NB4 (cell line): Measurements from ENCODE around the gene PRF1.

Experiments used
- DNase-seq: peaks from one replicate; pipeline ENCODE4 v3.0.0; 2010; ENCODE audit warnings: low read depth
- H3K4me3 ChIP-seq: one replicate; pipeline ENCODE4 v1.5.1; 2011; ENCODE audit warnings: mild to moderate bottlenecking, low read depth, low read length, moderate library complexity
- MYC ChIP-seq: IDR thresholded peaks from 2 replicates; pipeline ENCODE4 v1.6.1; 2011; ENCODE audit warnings: low read depth, low read length
- POLR2A ChIP-seq: IDR thresholded peaks from 2 replicates; pipeline ENCODE4 v1.6.1; 2011; ENCODE audit warnings: mild to moderate bottlenecking; ENCODE audit not compliant: insufficient read length; ENCODE audit errors: extremely low read depth
- TF ChIP-seq, protein P1 (sequence below): IDR thresholded peaks from 2 replicates; pipeline ENCODE4 v1.6.1; 2011; ENCODE audit warnings: low read depth, low read length
- TF ChIP-seq, protein P2 (sequence below): IDR thresholded peaks from one replicate; pipeline ENCODE4 v1.5.1; 2012; ENCODE audit warnings: low read depth, low read length

Gene PRF1

DNA sequence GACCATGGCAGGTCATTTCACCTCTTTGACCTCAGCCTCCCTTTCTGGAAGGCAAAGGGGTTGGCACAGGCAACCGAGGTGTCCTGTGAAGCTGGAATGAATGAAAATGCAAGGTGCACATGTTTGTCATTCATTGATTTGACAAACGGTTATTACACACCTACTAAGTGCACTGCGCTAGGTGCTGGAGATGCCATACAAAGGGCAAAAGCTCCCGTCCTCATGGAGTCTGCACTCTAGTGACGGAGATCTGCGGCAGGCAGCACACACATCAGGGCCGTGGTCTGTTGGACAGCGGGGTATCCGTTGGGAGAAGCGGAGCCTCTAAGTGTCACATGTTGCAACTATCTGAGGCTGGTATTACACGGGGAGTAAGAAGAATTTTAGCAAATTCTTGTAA is 44.2 kb downstream of the PRF1 start:
- TF ChIP-seq MYC (no peak), POLR2A (no peak)
- TF ChIP-seq, protein P1, sequence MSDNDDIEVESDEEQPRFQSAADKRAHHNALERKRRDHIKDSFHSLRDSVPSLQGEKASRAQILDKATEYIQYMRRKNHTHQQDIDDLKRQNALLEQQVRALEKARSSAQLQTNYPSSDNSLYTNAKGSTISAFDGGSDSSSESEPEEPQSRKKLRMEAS = no peak
- TF ChIP-seq, protein P2, sequence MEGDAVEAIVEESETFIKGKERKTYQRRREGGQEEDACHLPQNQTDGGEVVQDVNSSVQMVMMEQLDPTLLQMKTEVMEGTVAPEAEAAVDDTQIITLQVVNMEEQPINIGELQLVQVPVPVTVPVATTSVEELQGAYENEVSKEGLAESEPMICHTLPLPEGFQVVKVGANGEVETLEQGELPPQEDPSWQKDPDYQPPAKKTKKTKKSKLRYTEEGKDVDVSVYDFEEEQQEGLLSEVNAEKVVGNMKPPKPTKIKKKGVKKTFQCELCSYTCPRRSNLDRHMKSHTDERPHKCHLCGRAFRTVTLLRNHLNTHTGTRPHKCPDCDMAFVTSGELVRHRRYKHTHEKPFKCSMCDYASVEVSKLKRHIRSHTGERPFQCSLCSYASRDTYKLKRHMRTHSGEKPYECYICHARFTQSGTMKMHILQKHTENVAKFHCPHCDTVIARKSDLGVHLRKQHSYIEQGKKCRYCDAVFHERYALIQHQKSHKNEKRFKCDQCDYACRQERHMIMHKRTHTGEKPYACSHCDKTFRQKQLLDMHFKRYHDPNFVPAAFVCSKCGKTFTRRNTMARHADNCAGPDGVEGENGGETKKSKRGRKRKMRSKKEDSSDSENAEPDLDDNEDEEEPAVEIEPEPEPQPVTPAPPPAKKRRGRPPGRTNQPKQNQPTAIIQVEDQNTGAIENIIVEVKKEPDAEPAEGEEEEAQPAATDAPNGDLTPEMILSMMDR = no peak

DNA sequence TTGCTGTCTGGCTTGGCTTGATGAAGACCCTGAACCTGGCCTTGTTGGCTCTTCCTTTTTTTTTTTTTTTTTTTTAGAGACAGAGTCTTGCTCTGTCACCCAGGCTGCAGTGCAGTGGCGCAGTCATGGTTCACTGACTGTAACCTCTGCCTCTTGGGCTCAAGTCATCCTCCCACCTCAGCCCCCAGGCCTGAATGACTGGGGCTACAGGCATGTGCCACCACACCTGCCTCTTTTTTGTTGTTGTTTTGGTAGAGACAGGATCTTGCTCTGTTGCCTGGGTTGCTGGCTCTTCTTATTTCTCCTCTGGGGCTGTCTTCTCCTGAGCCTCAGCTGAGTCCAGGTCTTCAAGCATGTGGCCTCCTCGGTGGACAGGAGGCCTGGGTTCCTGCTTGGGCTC is 44.7 kb downstream of the PRF1 start:
- TF ChIP-seq POLR2A = no peak
- TF ChIP-seq, protein P2 = no peak
- no peak for TF ChIP-seq MYC
- TF ChIP-seq, protein P1 = no peak
- H3K4me3 ChIP-seq = no peak overlapping the region
- DNase-seq = no peak

More for the DNA sequence above, 44.2 kb downstream of the PRF1 start:
- no peak for DNase-seq
- H3K4me3 ChIP-seq = no peak overlapping the region

DNA sequence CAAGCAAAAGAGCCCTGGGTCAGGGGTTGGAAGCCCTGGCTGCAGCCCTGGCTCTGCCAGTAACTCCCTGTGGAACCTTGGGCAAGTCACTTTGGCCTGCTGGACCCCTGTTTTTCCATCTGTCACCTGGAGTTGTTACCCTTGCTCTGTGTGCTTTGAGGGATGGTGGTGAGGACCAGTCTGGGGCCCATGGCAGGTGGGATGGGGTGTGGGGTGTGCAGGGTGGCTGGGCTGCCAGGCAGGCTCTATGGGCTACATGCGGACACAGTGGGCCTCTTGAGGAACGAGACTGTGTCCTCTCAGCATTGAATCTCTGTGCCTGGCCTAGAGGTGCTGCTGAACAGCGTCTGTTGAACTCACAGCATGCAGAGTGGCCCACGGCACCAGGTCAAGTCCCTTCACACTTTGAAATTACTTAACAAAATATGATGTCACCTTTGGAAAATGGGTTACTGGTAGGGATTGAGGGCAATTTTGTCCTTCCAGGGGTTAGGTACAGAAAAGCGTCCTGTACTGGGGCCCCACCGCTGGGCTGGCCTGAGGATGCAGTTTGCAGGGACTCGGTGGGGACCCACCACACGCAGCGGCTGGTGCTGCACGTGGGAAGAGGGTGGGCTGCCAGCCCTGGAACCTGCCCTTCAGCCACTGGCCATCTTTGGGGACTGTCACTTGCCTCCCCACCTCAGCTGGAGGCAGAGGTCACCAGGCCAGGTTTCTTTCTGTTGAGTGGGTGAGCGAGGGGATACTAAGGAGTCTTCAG is 45.3 kb downstream of the PRF1 start:
- no peak overlapping the region for H3K4me3 ChIP-seq
- no peak for DNase-seq
- TF ChIP-seq, protein P2 = no peak

DNA sequence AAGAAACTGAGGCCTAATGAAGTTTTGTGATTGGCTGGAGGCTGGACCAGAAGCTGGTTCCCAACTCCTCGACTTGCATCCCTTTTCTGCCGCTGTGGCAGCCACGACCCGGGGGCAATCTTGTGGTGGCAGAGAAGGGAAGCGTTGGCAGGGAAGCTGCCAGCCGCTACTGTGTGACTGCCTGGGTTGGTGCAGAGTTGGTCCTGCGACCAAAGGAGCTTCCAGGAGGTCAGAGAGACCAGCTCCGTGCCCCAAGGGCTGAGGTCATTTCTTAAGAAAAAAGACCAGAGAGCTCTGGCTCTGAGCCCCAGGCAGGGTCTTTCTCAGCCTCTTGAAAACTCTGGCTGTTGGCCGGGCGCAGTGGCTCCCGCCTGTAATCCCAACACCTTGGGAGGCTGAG is 47.2 kb downstream of the PRF1 start:
- no peak overlapping the region for H3K4me3 ChIP-seq
- TF ChIP-seq MYC = no peak
- TF ChIP-seq POLR2A = no peak
- TF ChIP-seq, protein P1 = no peak
- TF ChIP-seq, protein P2 = no peak
- DNase-seq = no peak

DNA sequence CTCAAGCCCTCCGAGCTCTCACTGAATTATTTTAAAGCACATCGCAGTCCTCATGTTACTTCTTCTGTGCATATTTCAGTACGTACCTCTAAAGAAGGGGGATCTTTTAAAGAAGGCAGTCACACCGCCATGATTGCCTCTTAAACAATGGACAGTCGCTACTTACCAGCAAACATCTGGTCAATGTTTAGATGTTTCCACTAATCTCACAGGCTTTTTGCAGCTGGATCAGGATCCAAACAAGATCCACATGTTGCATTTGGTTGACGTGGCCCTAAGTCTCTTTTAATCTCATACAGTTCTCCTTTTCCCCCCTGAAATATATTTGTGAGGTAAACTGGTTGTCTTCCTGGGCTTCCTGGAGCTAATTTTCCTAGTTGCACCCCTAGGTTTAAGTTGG is 50.0 kb downstream of the PRF1 start:
- TF ChIP-seq, protein P1 = no peak
- no peak for TF ChIP-seq MYC
- TF ChIP-seq, protein P2 = no peak
- no peak for TF ChIP-seq POLR2A
- H3K4me3 ChIP-seq = no peak overlapping the region
- no peak for DNase-seq

DNA sequence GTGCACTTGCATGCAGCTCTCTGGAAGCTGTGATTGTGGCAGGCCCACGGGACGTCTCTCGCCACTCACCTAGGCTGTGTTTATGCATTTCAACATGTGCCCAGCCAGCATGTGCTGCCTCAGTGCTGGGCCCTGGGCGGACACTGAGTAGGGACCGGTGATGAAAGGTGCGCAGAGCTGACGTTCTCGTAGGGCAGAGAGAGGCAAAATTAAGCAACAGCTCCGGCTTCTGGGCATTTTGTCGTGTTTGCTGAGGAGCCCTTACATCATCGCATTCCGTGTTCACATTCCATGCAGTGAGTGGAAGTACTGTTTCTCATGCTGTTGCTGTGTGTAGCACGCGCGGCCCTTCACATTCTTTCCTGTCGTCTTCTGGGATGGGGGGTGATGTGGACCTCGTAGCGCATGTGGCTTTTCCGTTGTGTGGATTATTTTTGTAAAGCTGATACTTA is 50.5 kb downstream of the PRF1 start:
- H3K4me3 ChIP-seq = no peak overlapping the region
- TF ChIP-seq, protein P2 = no peak
- DNase-seq = no peak
